CD14-positive monocyte (primary cell): ENCODE measurements around the gene C20orf144. TPM values are rescaled to one million over a fixed set of nuclear protein-coding genes. Genes with fewer than 3 reads are reported as not detected.
A peak's percentile ranks its signal among the peaks of the same experiment; 100 is the strongest.

Experiments used
- DNase-seq, 3 donors: peaks; one replicate each; pipeline ENCODE4 v3.0.0-alpha.2; 2011 to 2022
- H2AFZ ChIP-seq: 2 replicates; pipeline ENCODE4 v1.6.0; 2012; ENCODE audit warnings: mild to moderate bottlenecking, low read depth, low read length, inconsistent platforms; ENCODE audit not compliant: insufficient read depth, poor library complexity, severe bottlenecking
- H3K27ac ChIP-seq, 2 donors: 1 replicate in 1 of 2; 2 replicates in 1 of 2; pipeline ENCODE4 v1.5.1; 2012 to 2013; ENCODE audit warnings: low read length in 2 of 2, control low read depth in 1 of 2, inconsistent platforms in 1 of 2, low read depth in 1 of 2, mild to moderate bottlenecking in 1 of 2
- H3K27me3 ChIP-seq, 2 donors: one replicate each; pipeline versions ENCODE4 v1.6.0 to v1.6.1; 2011 to 2013; ENCODE audit warnings: low read length in 2 of 2; ENCODE audit not compliant: control insufficient read depth in 2 of 2, insufficient read depth in 2 of 2
- H3K36me3 ChIP-seq, 2 donors: replicated peaks in 1 of 2; 1 replicate in 1 of 2; 2 replicates in 1 of 2; pipeline versions ENCODE4 v1.5.1 to v1.6.1; 2012 to 2013; ENCODE audit warnings: low read length in 2 of 2, control low read depth in 1 of 2, inconsistent platforms in 1 of 2, mild to moderate bottlenecking in 1 of 2; ENCODE audit not compliant: insufficient read depth in 2 of 2, control insufficient read depth in 1 of 2
- H3K4me1 ChIP-seq, 2 donors: 1 replicate in 1 of 2; 2 replicates in 1 of 2; pipeline versions ENCODE4 v1.5.1 to v1.6.1; 2012 to 2013; ENCODE audit warnings: low read length in 2 of 2, control low read depth in 1 of 2, inconsistent platforms in 1 of 2, mild to moderate bottlenecking in 1 of 2, moderate library complexity in 1 of 2; ENCODE audit not compliant: insufficient read depth in 2 of 2, control insufficient read depth in 1 of 2
- H3K4me2 ChIP-seq: replicated peaks from 2 replicates; pipeline ENCODE3; 2012; ENCODE audit warnings: low read length, moderate library complexity, mild to moderate bottlenecking; ENCODE audit not compliant: poor library complexity, severe bottlenecking; ENCODE audit errors: extremely low read depth
- H3K4me3 ChIP-seq, 3 experiments: fragments of 200-600 bp in 1 of 3; sonication (generic) in 1 of 3; replicated peaks in 1 of 3; 1 replicate in 2 of 3; 2 replicates in 1 of 3; pipeline ENCODE4 v1.5.1; 2011 to 2013; ENCODE audit warnings: low read length in 3 of 3, mild to moderate bottlenecking in 3 of 3, control low read depth in 2 of 3, low read depth in 2 of 3, inconsistent platforms in 1 of 3, moderate library complexity in 1 of 3
- H3K79me2 ChIP-seq: 2 replicates; pipeline ENCODE4 v1.6.0; 2012; ENCODE audit warnings: mild to moderate bottlenecking, control low read depth, inconsistent platforms, low read length, moderate library complexity; ENCODE audit not compliant: insufficient read depth
- H3K9ac ChIP-seq: 2 replicates; pipeline ENCODE4 v1.6.0; 2017; ENCODE audit warnings: low read length, mild to moderate bottlenecking; ENCODE audit not compliant: insufficient read depth, poor library complexity, severe bottlenecking
- H3K9me3 ChIP-seq, 2 donors: replicated peaks in 1 of 2; 1 replicate in 1 of 2; 2 replicates in 1 of 2; pipeline versions ENCODE4 v1.5.1 to v1.6.1; 2012 to 2013; ENCODE audit warnings: low read length in 2 of 2, control low read depth in 1 of 2; ENCODE audit not compliant: control insufficient read depth in 1 of 2, insufficient read depth in 1 of 2
- H4K20me1 ChIP-seq: 2 replicates; pipeline ENCODE4 v1.6.0; 2012; ENCODE audit warnings: mild to moderate bottlenecking, low read length, control low read depth, moderate library complexity; ENCODE audit not compliant: insufficient read depth
- H3K27ac Mint-ChIP-seq, 7 donors: one replicate each; pipeline ENCODE4 v1.8.0; 2020; ENCODE audit warnings: mild to moderate bottlenecking in 7 of 7, mixed read lengths in 7 of 7, moderate library complexity in 6 of 7, inconsistent platforms in 2 of 7
- H3K27me3 Mint-ChIP-seq, 3 donors: one replicate each; pipeline ENCODE4 v1.8.0; 2021 to 2022; ENCODE audit warnings: low read depth in 3 of 3, mild to moderate bottlenecking in 3 of 3, mixed read lengths in 3 of 3, moderate library complexity in 3 of 3, inconsistent platforms in 1 of 3
- H3K36me3 Mint-ChIP-seq, 2 donors: one replicate each; pipeline ENCODE4 v1.8.0; 2020; ENCODE audit warnings: mixed read lengths in 2 of 2, inconsistent platforms in 1 of 2, mild to moderate bottlenecking in 1 of 2
- H3K4me1 Mint-ChIP-seq: one replicate; pipeline ENCODE4 v1.8.0; 2020; ENCODE audit warnings: mild to moderate bottlenecking, mixed read lengths
- H3K4me3 Mint-ChIP-seq, 2 donors: one replicate each; pipeline ENCODE4 v1.8.0; 2020; ENCODE audit warnings: mild to moderate bottlenecking in 2 of 2, mixed read lengths in 2 of 2, moderate library complexity in 1 of 2
- H3K9me3 Mint-ChIP-seq, 7 donors: one replicate each; pipeline ENCODE4 v1.8.0; 2020 to 2022; ENCODE audit warnings: mixed read lengths in 7 of 7, mild to moderate bottlenecking in 6 of 7, moderate library complexity in 6 of 7, inconsistent platforms in 2 of 7
- WGBS: methylation state at CpG from one replicate; pipeline ENCODE4 v1.1.5; 2013; ENCODE audit warnings: missing lambda C conversion rate; ENCODE audit not compliant: insufficient coverage; 5-methylcytosine and 5-hydroxymethylcytosine counted together
- intact Hi-C, 2 donors: fragments of 100-400 bp; cut with micrococcal nuclease; formaldehyde crosslinking; loops; one replicate each; pipeline versions ENCODE4 v1.15.0 to v1.15.1; 2023
- polyA plus RNA-seq, 3 donors: library from polyadenylated mRNA; depleted of rRNA in 1 of 3; unstranded in 2 of 3; stranded (reverse) in 1 of 3; fragments of 300-500 nt in 2 of 3; fragments of >200 nt in 1 of 3; fragmentation: Illumina TruSeq in 2 of 3; gene quantifications; 1 replicate in 2 of 3; 2 replicates in 1 of 3; pipeline ENCODE4 v1.2.3, GENCODE V29; 2012 to 2021
- TF ChIP-seq, protein P1 (sequence below): fragments of 200-600 bp; IDR thresholded peaks from one replicate; pipeline ENCODE4 v1.8.0; 2022; ENCODE audit warnings: antibody characterized with exemption, mild to moderate bottlenecking

Gene C20orf144
- polyA plus RNA-seq, 3 donors = 0.13 TPM; not detected in 2

DNA sequence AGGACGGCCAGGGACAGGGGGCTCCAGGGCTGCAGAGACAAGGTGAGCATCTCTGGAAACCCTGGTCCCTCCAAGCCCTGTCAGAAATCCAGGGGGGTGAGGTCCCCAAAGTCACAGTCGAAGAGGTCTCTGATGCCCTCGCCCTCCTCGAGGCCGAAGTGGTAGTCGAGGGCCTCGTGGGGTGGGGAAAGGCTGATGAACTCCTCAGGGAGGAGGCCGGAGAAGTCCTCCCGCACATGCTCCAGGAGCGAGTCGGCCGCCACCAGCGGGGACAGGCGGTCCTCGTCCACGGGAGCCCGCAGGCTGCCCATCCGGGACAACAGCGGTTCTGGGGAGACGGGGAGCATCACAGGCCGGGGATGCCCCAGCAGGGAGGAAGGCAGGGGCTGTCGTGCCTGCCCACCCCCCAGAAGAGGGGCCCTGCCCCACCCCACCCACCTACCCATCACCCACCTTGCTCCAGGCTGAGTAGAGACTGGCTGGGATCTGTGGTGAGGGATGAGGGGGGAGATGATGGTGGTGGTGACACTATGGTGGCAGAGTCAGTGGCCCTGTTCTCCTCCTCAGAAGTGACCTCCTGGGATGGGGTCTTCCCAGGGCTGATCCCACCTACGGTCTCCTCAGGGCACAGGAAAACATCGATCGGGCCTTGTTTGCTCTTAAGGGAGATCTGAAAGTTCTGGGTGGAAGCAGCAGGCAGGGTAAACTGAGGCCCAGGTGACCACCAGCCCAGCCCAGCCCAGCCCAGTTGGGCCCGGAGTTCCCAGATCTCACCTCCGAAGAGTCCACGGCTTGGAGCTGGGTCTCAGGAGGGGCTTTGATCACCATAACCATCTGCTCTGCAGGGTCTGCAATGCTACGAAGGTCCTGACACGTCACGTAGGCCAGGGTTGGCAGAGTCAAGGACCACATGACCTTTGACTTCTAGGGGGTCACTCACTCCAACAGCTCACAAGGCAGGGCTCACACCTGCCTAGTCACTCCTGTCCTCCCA is 14.8 kb downstream of the C20orf144 start:
- Histone ChIP-seq H3K36me3 (no peaks in the 10 kb centered on the region), H3K4me1 (peaks cover 14 to 19% of the 10 kb centered on the region in 2 donors), H3K4me2 (no peak overlapping the region), H3K4me3 (no peak overlapping the region), H4K20me1 (no peaks in the 10 kb centered on the region), H3K27me3 (no peaks in the 10 kb centered on the region), H3K79me2 (peaks cover 13% of the 10 kb centered on the region), H3K9me3 (no peaks in the 10 kb centered on the region), H2AFZ (no peak overlapping the region), H3K9ac (no peak overlapping the region), H3K27ac (no peak overlapping the region)
- H3K27ac Mint-ChIP-seq = no peak overlapping the region
- no peaks in the 10 kb centered on the region for H3K9me3 Mint-ChIP-seq
- peaks cover 2 to 9% (median 3%) of the 10 kb centered on the region in 3 donors for H3K27me3 Mint-ChIP-seq
- no peak overlapping the region for H3K4me3 Mint-ChIP-seq
- intact Hi-C loops = no loop called here
- no peak for DNase-seq
- peaks cover 18% of the 10 kb centered on the region for H3K4me1 Mint-ChIP-seq
- H3K36me3 Mint-ChIP-seq = peaks cover 6 to 23% of the 10 kb centered on the region in 2 donors
- TF ChIP-seq, protein P1, sequence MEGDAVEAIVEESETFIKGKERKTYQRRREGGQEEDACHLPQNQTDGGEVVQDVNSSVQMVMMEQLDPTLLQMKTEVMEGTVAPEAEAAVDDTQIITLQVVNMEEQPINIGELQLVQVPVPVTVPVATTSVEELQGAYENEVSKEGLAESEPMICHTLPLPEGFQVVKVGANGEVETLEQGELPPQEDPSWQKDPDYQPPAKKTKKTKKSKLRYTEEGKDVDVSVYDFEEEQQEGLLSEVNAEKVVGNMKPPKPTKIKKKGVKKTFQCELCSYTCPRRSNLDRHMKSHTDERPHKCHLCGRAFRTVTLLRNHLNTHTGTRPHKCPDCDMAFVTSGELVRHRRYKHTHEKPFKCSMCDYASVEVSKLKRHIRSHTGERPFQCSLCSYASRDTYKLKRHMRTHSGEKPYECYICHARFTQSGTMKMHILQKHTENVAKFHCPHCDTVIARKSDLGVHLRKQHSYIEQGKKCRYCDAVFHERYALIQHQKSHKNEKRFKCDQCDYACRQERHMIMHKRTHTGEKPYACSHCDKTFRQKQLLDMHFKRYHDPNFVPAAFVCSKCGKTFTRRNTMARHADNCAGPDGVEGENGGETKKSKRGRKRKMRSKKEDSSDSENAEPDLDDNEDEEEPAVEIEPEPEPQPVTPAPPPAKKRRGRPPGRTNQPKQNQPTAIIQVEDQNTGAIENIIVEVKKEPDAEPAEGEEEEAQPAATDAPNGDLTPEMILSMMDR = no peak
- 97% methylated on average over 25 of the region's 31 CpGs for WGBS

DNA sequence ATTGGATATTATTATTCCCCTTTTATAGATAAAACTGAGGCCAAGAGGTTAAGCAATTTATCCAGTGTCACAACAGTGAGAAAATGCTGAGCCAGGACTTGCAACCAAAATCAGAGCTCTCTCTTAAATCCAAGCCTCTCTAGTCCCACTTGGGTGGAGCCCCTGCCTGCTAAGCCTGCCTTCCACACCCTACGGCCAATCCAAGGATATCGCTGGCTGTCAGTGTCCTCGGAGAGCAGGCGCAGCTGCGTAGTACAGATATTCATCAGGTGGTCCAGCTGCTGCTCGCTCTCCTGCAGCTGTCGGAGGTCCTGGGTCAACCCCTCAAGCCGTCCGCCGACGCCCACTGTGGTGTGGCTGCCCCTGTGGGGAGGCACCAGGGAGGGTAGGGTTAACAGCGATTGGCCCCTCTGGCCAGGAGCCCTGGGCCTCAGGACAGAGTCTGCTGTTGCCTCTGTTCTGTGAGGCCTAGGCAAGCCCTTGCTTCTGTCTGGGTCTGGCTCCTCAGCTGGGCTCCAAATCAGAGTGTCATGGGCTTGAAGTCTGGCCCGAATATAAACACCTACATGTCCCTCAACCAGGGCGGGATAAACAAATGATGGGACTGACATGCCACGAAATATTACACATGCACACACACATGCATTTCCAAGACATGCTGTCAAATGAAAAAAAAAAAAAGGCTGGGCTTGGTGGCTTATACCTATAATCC is 16.0 kb downstream of the C20orf144 start:
- DNase-seq = no peak
- intact Hi-C loops = no loop called here
- H3K27ac ChIP-seq = no peak overlapping the region

More for the DNA sequence above, 16.0 kb downstream of the C20orf144 start:
- whole genome bisulfite sequencing = 96% methylated on average over 11 of the region's 15 CpGs
- Mint-ChIP-seq H3K36me3 (peaks cover 6 to 23% of the 10 kb centered on the region in 2 donors), H3K4me3 (no peak overlapping the region), H3K9me3 (no peaks in the 10 kb centered on the region), H3K27ac (peak overlapping the region in 1 of 7 donors; percentile 47), H3K4me1 (peaks cover 17% of the 10 kb centered on the region), H3K27me3 (peaks cover 0 to 5% (median 3%) of the 10 kb centered on the region in 3 donors)
- Histone ChIP-seq H3K4me2 (no peak overlapping the region), H3K36me3 (no peaks in the 10 kb centered on the region), H3K27me3 (no peaks in the 10 kb centered on the region), H2AFZ (no peak overlapping the region), H3K4me1 (peaks cover 14 to 18% of the 10 kb centered on the region in 2 donors), H3K79me2 (peaks cover 25% of the 10 kb centered on the region), H3K9me3 (no peaks in the 10 kb centered on the region), H3K4me3 (no peak overlapping the region), H3K9ac (no peak overlapping the region), H4K20me1 (no peaks in the 10 kb centered on the region)
- TF ChIP-seq, protein P1 = no peak
